Ovary (tissue), 9 donors: ENCODE data around the gene LGR4. TPM values are rescaled to one million over a fixed set of nuclear protein-coding genes. Genes with fewer than 3 reads are reported as not detected.

ENCODE experiments used
- DNase-seq, 5 donors: peaks; one replicate each; pipeline ENCODE4 v3.0.0-alpha.2; 2019 to 2020
- H3K27ac ChIP-seq, 2 donors: fragments of 200-600 bp; one replicate each; pipeline versions ENCODE4 v1.5.1 to v1.8.0; 2019 to 2022
- H3K27me3 ChIP-seq: fragments of 200-600 bp; one replicate; pipeline ENCODE4 v1.8.0; 2022
- H3K36me3 ChIP-seq: fragments of 200-600 bp; sonication (generic); one replicate; pipeline ENCODE4 v1.5.1; 2019
- H3K4me1 ChIP-seq: one replicate; pipeline ENCODE4 v1.8.1; 2013; ENCODE audit warnings: mild to moderate bottlenecking, moderate library complexity; ENCODE audit not compliant: insufficient read depth
- H3K4me3 ChIP-seq: fragments of 200-600 bp; sonication (generic); one replicate; pipeline ENCODE4 v1.5.1; 2017
- H3K9me3 ChIP-seq, 2 donors: fragments of 200-600 bp in 1 of 2; sonication (generic) in 1 of 2; one replicate each; pipeline versions ENCODE4 v1.5.1 to v1.8.1; 2013 to 2019; ENCODE audit warnings: mild to moderate bottlenecking in 1 of 2, moderate library complexity in 1 of 2
- EP300 ChIP-seq: sonication (generic); formaldehyde crosslinking; IDR thresholded peaks from one replicate; pipeline ENCODE4 v1.6.1; 2017; ENCODE audit warnings: antibody characterized with exemption
- POLR2A ChIP-seq: fragments of 450-650 bp; IDR thresholded peaks from one replicate; pipeline ENCODE4 v1.6.1; 2017; ENCODE audit warnings: antibody characterized with exemption, mild to moderate bottlenecking, moderate library complexity
- WGBS, 3 donors: extraction: QIAGEN DNeasy Blood & Tissue Kit in 1 of 3; methylation state at CpG; one replicate each; pipeline versions ENCODE4 v1.1.5 to v1.1.7; 2013 to 2017; 5-methylcytosine and 5-hydroxymethylcytosine counted together
- intact Hi-C, 4 donors: fragments of 100-400 bp; cut with DNase I; formaldehyde crosslinking; loops; one replicate each; pipeline versions ENCODE4 v1.11.0 to v1.15.1; 2022 to 2023
- polyA plus RNA-seq, 2 donors: library from polyadenylated mRNA; stranded (reverse); fragments of 200-250 nt in 1 of 2; fragments of 350-450 nt in 1 of 2; fragmentation: Illumina TruSeq in 1 of 2; extraction: RNeasy Lipid Tissue Mini Kit (QIAGEN cat#74804) in 1 of 2; gene quantifications; one replicate each; pipeline ENCODE4 v1.2.3, GENCODE V29; 2013 to 2014
- total RNA-seq, 7 donors: library from RNA; depleted of rRNA in 2 of 7; stranded (reverse); fragments of >200 nt in 2 of 7; fragmentation: NEBNext Ultra II Directional in 3 of 7; extraction: Animal tissue kit (Norgen Biotek cat#: 25700) in 3 of 7; gene quantifications; one replicate each; pipeline versions ENCODE4 v1.1.0 to v1.2.4, GENCODE V29; 2016 to 2023
- TF ChIP-seq, protein P1 (sequence below), 3 donors: fragments of 450-650 bp in 2 of 3; fragments of 200-600 bp in 1 of 3; IDR thresholded peaks; one replicate each; pipeline versions ENCODE4 v1.5.1 to v1.8.0; 2016 to 2022; ENCODE audit warnings: antibody characterized with exemption in 3 of 3, mild to moderate bottlenecking in 1 of 3
- donor health status: DM: no; HTN: no; CAD: no; lungs with moderate emphysema.
- donor health status: DM: no; HTN: no; CAD: no.
- donor health status: Bipolar disorder and iron deficiency.
- donor health status: DM: yes; HTN: yes; CAD: no.
- donor health status: DM: no; HTN: no; CAD: no.
- donor health status: DM: yes; HTN: yes; CAD: no.

LGR4 gene
- total and polyA plus RNA-seq, 9 donors, result 15.3 to 51.1 (median 32.3) TPM

DNA sequence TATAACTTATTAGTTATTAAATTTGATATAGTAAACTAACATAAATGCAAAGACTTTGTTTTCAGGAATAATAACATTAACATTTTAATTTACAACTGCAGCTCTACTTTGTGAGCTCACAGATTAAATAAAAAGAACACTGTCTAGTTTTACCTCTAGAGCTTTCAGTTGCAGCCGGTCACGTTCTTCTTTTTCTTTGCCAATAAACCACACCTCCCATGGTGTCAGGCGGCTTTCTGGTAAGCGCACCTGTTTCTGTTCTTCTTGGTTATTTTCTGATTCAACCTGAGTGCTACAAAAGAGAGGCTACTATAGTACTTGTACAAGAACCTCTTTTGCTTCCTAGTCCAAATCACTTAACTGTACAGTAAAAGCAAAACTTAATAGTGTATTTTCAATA is 115.3 kb downstream of the LGR4 start:
- no peak overlapping the region for H3K4me3 ChIP-seq
- no peaks in the 10 kb centered on the region for H3K4me1 ChIP-seq
- H3K27ac ChIP-seq, result no peak overlapping the region
- H3K36me3 ChIP-seq, result no peaks in the 10 kb centered on the region
- intact Hi-C loops, result no loop called here
- 85 to 89% (median 86%) methylated on average over 4 of the region's 4 CpGs for WGBS, 3 donors
- no peak for TF ChIP-seq POLR2A
- TF ChIP-seq, protein P1, sequence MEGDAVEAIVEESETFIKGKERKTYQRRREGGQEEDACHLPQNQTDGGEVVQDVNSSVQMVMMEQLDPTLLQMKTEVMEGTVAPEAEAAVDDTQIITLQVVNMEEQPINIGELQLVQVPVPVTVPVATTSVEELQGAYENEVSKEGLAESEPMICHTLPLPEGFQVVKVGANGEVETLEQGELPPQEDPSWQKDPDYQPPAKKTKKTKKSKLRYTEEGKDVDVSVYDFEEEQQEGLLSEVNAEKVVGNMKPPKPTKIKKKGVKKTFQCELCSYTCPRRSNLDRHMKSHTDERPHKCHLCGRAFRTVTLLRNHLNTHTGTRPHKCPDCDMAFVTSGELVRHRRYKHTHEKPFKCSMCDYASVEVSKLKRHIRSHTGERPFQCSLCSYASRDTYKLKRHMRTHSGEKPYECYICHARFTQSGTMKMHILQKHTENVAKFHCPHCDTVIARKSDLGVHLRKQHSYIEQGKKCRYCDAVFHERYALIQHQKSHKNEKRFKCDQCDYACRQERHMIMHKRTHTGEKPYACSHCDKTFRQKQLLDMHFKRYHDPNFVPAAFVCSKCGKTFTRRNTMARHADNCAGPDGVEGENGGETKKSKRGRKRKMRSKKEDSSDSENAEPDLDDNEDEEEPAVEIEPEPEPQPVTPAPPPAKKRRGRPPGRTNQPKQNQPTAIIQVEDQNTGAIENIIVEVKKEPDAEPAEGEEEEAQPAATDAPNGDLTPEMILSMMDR (IDR thresholded peaks at IDR 0.05), result no peak
- no peak for TF ChIP-seq EP300
- no peaks in the 10 kb centered on the region for H3K27me3 ChIP-seq
- H3K9me3 ChIP-seq, result no peaks in the 10 kb centered on the region
- no peak for DNase-seq

DNA sequence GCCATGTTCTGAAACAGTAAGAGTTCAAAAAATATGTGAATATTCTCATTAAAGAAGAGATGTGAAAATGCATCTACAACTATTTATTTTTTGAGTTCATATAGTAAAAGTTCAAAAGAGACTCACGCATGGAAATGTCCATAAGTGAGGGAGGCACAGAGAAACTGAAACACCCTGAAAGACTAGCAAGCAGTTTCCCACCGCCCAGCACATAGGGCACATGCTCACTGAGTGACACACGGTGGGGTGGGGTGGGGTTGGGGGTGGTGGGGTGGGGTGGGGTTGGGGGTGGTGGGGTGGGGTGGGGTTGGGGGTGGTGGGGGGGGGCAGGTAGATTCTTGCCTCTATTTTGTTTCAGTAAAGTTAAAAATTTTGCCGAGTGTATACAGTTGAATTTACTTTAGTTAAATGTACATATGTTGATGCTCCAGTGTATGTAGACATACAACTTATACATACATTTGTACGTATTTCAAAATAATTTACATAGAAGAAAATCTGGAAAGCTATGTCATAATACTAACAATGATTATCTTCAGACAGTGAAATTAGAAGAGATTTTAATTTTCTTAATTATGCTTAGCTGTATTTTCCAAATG is 115.9 kb downstream of the LGR4 start:
- no peaks in the 10 kb centered on the region for H3K9me3 ChIP-seq
- WGBS, 3 donors, result 91 to 96% (median 91%) methylated on average over 5 of the region's 5 CpGs
- H3K36me3 ChIP-seq, result no peaks in the 10 kb centered on the region
- H3K27me3 ChIP-seq, result no peaks in the 10 kb centered on the region
- no peaks in the 10 kb centered on the region for H3K4me1 ChIP-seq
- H3K27ac ChIP-seq, result no peak overlapping the region
- H3K4me3 ChIP-seq, result no peak overlapping the region
- intact Hi-C loops, result no loop called here
- TF ChIP-seq, protein P1 (IDR thresholded peaks at IDR 0.05), result no peak
- TF ChIP-seq EP300, result no peak
- no peak for DNase-seq

DNA sequence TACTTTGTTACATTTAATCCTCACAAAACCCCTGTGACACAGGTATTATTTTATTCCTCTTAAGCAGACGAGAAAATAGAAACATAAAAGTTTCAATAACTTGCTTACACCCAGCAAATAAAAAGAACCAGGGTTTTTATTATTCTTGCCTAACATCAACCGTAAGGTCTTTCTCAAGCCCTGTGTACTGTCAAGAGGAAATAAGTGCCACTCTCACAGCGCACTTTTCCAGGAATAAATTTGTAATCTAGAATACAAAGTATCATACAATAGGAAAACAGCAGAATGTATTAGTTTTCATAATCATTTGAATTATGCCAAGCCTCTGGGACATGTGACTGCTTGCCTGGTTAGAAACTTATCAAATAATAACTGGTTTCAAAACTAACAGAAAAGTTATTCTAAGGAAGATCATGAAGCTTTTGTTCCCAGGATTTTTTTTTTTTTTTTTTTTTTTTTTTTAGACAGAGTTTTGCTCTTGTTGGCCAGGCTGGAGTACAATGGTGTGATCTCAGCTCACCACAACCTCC is 117.0 kb downstream of the LGR4 start:
- TF ChIP-seq, protein P1 (IDR thresholded peaks at IDR 0.05), result no peak
- Histone ChIP-seq H3K27ac (no peak overlapping the region), H3K27me3 (no peaks in the 10 kb centered on the region), H3K4me1 (no peaks in the 10 kb centered on the region), H3K4me3 (no peak overlapping the region), H3K36me3 (no peaks in the 10 kb centered on the region), H3K9me3 (no peaks in the 10 kb centered on the region)
- 92 to 94% (median 94%) methylated on average over 3 of the region's 3 CpGs for WGBS, 3 donors
- DNase-seq, result no peak
- intact Hi-C loops, result no loop called here

DNA sequence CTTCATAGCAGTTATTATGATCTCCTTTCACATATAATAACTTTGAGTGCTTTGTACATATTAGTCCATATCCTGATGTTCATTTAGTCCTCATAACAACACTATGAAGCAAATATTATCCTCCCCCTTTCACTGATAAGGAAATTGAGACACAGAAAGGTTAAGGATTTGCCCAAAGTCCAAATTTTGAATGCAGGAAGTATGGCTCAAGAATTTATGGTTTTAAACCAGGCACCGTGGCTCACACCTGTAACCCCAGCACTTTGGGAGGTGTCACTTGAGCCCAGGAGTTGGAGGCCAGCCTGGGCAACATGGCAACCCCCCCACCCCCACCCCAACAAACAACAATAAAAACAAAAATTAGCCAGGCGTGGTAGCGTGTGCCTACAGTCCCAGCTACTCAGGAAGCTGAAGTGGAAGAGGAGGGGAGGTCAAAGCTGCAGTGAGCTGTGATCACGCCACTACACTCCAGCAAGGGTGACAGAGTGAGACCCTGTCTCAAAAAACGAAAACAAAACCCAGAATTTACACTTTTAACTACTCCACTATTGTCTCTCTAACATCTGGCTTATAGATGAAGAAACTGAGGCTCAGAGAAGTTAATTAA is 118.1 kb downstream of the LGR4 start:
- Histone ChIP-seq H3K27me3 (no peaks in the 10 kb centered on the region), H3K36me3 (no peaks in the 10 kb centered on the region), H3K4me3 (no peak overlapping the region), H3K4me1 (no peaks in the 10 kb centered on the region), H3K27ac (no peak overlapping the region), H3K9me3 (no peaks in the 10 kb centered on the region)
- intact Hi-C loops, result no loop called here
- DNase-seq, result no peak
- 73 to 80% (median 76%) methylated on average over 5 of the region's 5 CpGs for WGBS, 3 donors
- TF ChIP-seq, protein P1 (IDR thresholded peaks at IDR 0.05), result no peak
- TF ChIP-seq EP300 (no peak), POLR2A (no peak)
